Thoracic aorta (tissue), 2 donors: ENCODE data around the gene CYP4F2. TPM values are rescaled to one million over a fixed set of nuclear protein-coding genes. Genes with fewer than 3 reads are reported as not detected.
A peak's percentile ranks its signal among the peaks of the same experiment; 100 is the strongest.
"Not testable (repeated sequence)": the region's sequence is repeated elsewhere in the genome, so short reads cannot be mapped to it uniquely, and the experiment has no call there.

ENCODE experiments used
- ATAC-seq: fragments of 150-250 bp; one replicate; pipeline ENCODE4 v1.8.0; 2017; ENCODE audit warnings: low read depth; ENCODE audit not compliant: insufficient number of reproducible peaks, low FRiP score
- DNase-seq: peaks from one replicate; pipeline ENCODE4 v3.0.0-alpha.2; 2020; ENCODE audit warnings: low spot score
- H3K27ac ChIP-seq, 2 donors: fragments of 200-600 bp; sonication (generic); 1 replicate in 1 of 2; 2 replicates in 1 of 2; pipeline ENCODE4 v1.5.1; 2016; ENCODE audit warnings: mild to moderate bottlenecking in 2 of 2, moderate library complexity in 2 of 2
- H3K27me3 ChIP-seq: fragments of 200-600 bp; sonication (generic); replicated peaks from 2 replicates; pipeline ENCODE4 v1.6.0; 2016; ENCODE audit warnings: mild to moderate bottlenecking; ENCODE audit not compliant: insufficient read depth
- H3K36me3 ChIP-seq: fragments of 200-600 bp; sonication (generic); one replicate; pipeline ENCODE4 v1.5.1; 2016
- H3K4me1 ChIP-seq, 2 donors: fragments of 200-600 bp; sonication (generic); 1 replicate in 1 of 2; 2 replicates in 1 of 2; pipeline versions ENCODE4 v1.5.1 to v1.6.0; 2016; ENCODE audit warnings: low read depth in 2 of 2, mild to moderate bottlenecking in 1 of 2; ENCODE audit not compliant: control insufficient read depth in 1 of 2
- H3K4me3 ChIP-seq: fragments of 200-600 bp; sonication (generic); 2 replicates; pipeline ENCODE4 v1.5.1; 2016; ENCODE audit warnings: mild to moderate bottlenecking
- H3K9me3 ChIP-seq: fragments of 200-600 bp; sonication (generic); 2 replicates; pipeline ENCODE4 v1.5.1; 2016
- CTCF ChIP-seq: fragments of 200-600 bp; sonication (generic); IDR thresholded peaks from one replicate; pipeline ENCODE4 v1.5.1; 2019; ENCODE audit warnings: antibody characterized with exemption
- total RNA-seq, 2 donors: library from RNA; depleted of rRNA; stranded (reverse); fragments of >200 nt; gene quantifications; one replicate each; pipeline versions ENCODE4 v1.1.0 to v1.2.3, GENCODE V29; 2016

CYP4F2 gene
- total RNA-seq, 2 donors from 2014 or later = not detected

DNA sequence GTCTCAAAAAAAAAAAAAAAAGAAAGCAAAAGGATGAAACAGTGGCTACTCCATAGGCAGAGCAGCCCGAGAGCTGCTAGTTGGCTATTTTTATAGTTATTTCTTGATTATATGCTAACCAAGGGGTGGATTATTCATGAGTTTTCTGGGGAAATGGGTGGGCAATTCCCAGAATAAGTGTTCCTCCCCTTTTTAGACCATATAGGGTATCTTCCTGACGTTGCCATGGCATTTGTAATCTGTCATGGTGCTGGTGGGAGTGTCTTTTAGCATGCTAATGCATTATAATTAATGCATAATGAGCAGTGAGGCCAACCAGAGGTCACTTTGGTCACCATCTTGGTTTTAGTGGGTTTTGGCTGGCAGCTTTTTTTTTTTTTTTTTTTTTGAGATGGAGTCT is 57.0 kb downstream of the CYP4F2 start:
- H3K27ac ChIP-seq = no peak overlapping the region
- no peaks in the 10 kb centered on the region for H3K27me3 ChIP-seq
- no peak overlapping the region for H3K4me3 ChIP-seq
- H3K9me3 ChIP-seq = no peaks in the 10 kb centered on the region
- DNase-seq = no peak
- H3K36me3 ChIP-seq = no peaks in the 10 kb centered on the region
- peaks cover 0 to 12% of the 10 kb centered on the region in 2 donors for H3K4me1 ChIP-seq
- TF ChIP-seq CTCF = no peak
- no peak for ATAC-seq

GRCh38 chr19:15839888-15840287 is 58.0 kb downstream of the CYP4F2 start:
- not testable (repeated sequence) for ATAC-seq, H3K4me3 ChIP-seq, H3K9me3 ChIP-seq, H3K27ac ChIP-seq, DNase-seq, H3K27me3 ChIP-seq, H3K36me3 ChIP-seq
- peaks cover 0 to 16% of the 10 kb centered on the region in 2 donors for H3K4me1 ChIP-seq

- Histone ChIP-seq H3K27me3 (no peaks in the 10 kb centered on the region), H3K4me1 (peaks cover 0 to 16% of the 10 kb centered on the region in 2 donors), H3K9me3 (no peaks in the 10 kb centered on the region), H3K4me3 (no peak overlapping the region), H3K27ac (no peak overlapping the region), H3K36me3 (no peaks in the 10 kb centered on the region)
- DNase-seq (no peak), ATAC-seq (no peak)
- TF ChIP-seq CTCF = no peak
These were observed 59.5 kb downstream of the CYP4F2 start for GRCh38 chr19:15838351-15838750.

DNA sequence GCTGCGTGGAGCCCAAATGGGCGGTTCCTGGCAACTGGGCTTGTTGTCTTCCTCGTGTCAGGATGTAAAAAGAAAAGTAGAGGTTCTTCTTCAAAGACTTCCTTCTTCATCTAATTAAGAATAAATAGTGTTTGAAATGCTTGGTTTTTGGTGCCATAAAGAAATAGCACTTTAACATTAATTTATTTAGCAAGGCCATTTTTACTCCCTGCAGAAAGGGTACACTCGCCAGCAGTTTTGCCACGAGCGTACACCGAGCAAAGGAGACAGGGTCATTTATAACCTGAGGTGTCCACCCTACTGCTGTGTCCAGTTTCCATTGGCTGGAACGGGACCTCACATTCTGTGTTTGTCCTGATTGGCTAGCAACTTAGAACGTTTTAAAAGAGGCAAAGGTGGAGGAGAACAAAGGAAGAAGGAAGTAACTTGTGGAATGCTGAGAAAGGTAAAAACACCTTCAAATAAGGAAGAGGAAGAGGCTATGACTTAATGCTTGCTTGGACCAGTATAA is 60.6 kb downstream of the CYP4F2 start:
- no peak for TF ChIP-seq CTCF
- Histone ChIP-seq H3K27me3 (no peaks in the 10 kb centered on the region), H3K4me1 (peaks cover 0 to 16% of the 10 kb centered on the region in 2 donors), H3K27ac (peak overlapping the region; percentile 95 to 98), H3K36me3 (no peaks in the 10 kb centered on the region), H3K9me3 (no peaks in the 10 kb centered on the region), H3K4me3 (peak overlapping the region; percentile 82)
- DNase-seq (no peak), ATAC-seq (no peak)

GRCh38 chr19:15836330-15837220 is 61.3 kb downstream of the CYP4F2 start:
- peak overlapping the region; percentile 82 for H3K4me3 ChIP-seq
- no peaks in the 10 kb centered on the region for H3K27me3 ChIP-seq
- H3K27ac ChIP-seq = peak overlapping the region; percentile 95 to 98
- H3K9me3 ChIP-seq = no peaks in the 10 kb centered on the region
- H3K36me3 ChIP-seq = no peaks in the 10 kb centered on the region
- DNase-seq = peak; percentile 91
- H3K4me1 ChIP-seq = peaks cover 0 to 16% of the 10 kb centered on the region in 2 donors
- peak; percentile 96 for ATAC-seq
- TF ChIP-seq CTCF = no peak

GRCh38 chr19:15835565-15836329 is 62.1 kb downstream of the CYP4F2 start:
- H3K27ac ChIP-seq = peak overlapping the region; percentile 95 to 98
- DNase-seq, ATAC-seq, H3K27me3 ChIP-seq, H3K36me3 ChIP-seq, H3K9me3 ChIP-seq: not testable (repeated sequence)
- H3K4me3 ChIP-seq = peak overlapping the region; percentile 82
- H3K4me1 ChIP-seq = peaks cover 0 to 16% of the 10 kb centered on the region in 2 donors

- not testable (repeated sequence) for DNase-seq, H3K9me3 ChIP-seq, ATAC-seq, H3K4me3 ChIP-seq, H3K27ac ChIP-seq, H3K27me3 ChIP-seq, H3K36me3 ChIP-seq
- H3K4me1 ChIP-seq = peaks cover 0 to 16% of the 10 kb centered on the region in 2 donors
These were observed 63.6 kb downstream of the CYP4F2 start for GRCh38 chr19:15834232-15834631.
